HT1080 (cell line): ENCODE data around the gene INKA2. TPM values are rescaled to one million over a fixed set of nuclear protein-coding genes. Genes with fewer than 3 reads are reported as not detected.

Experiments used
- DNase-seq: peaks from one replicate; pipeline ENCODE4 v3.0.0-alpha.2; 2015; ENCODE audit warnings: low read depth
- polyA plus RNA-seq, 2 experiments: library from polyadenylated mRNA; depleted of rRNA; stranded (reverse); fragments of >200 nt; gene quantifications; 2 replicates each; pipeline ENCODE4 v1.2.3, GENCODE V29; 2015
- total RNA-seq: library from RNA; depleted of rRNA; stranded (reverse); fragments of >200 nt; shearing (Covaris generic); gene quantifications from 2 replicates; pipeline ENCODE4 v1.2.3, GENCODE V29; 2014; rRNA removed

INKA2 gene
- total RNA-seq: 0.73 and 4.2 TPM in 2 replicates
- polyA plus RNA-seq (2015; cell fraction: cytosol; rRNA removed): 1.7 and 1.9 TPM in 2 replicates
- polyA plus RNA-seq (2015; cell fraction: nucleus; rRNA removed): 2.6 and 2.7 TPM in 2 replicates

DNA sequence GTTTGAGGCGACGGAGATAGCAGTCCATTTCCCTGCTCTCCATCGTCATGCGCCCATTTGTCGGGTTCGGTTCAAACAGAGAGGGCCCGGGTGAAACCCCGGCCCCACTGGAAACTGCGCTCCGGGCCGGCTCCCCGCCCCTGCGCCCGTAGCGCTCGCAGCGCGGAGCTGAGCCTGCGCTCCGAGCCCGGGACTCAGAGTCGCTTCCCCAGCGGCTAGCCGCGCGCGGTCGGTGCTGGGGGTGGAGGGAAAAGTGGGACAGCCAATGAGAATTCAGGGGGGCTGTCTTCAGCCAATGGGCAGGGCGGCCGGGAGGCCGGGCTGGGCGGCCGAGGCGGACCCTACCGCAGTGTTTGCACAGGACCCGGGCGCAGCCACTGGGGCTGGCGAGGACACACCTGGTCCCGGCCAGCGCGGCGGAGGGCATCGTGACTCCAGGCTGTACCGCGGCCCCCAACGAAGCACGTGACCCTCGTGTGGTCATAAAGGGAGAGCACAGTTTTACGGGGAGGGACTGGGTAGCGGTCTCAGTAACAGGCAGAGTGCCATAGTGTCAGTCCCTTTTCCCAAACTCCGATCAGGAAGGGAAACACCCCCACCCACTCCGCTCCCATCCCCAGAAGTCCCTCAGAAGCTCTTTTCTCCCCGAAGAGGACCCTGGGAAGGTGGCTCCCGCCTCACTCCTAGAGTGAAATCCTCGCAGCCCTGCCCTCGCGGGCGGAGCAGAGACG lies at the start of gene INKA2:
TSS of gene INKA2 (minus strand) at position 202 of the 731 bp plus-strand sequence. CDS start at position 49, 153 bp downstream.
- DNase-seq: peak; percentile 89

- no peak for DNase-seq
Observed at GRCh38 chr1:111786669-111787207, 47.5 kb upstream of the INKA2 start.

DNA sequence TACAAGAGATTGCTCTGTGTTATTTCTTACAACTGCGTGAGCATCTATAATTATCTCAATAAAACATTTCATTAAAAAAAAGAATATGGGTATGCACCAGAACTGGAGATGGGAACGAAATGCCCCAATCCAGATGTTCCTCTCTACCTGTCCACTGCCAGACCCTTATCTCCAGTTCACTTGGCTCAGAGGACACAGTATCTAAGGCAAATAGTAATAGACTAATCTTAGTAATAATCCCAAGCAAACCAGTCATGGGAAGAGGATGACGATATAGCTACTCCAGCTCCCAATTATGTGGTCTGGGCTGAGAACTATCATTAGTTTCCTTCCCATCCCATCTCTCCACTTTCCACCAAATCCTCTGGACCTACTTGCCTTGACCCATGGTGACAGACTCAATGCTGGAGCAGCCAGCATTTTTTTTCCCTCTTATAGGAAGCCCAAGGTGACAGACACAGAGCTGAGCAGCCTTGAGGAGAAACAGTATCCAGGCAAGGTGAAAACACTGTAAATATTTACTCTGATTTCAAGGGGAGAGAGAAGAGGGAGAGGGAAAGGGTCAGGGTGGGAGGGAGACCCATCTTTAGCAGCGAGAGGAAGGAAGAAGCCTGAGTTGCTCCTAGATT lies 45.2 kb upstream of the INKA2 start:
- DNase-seq: no peak

DNA sequence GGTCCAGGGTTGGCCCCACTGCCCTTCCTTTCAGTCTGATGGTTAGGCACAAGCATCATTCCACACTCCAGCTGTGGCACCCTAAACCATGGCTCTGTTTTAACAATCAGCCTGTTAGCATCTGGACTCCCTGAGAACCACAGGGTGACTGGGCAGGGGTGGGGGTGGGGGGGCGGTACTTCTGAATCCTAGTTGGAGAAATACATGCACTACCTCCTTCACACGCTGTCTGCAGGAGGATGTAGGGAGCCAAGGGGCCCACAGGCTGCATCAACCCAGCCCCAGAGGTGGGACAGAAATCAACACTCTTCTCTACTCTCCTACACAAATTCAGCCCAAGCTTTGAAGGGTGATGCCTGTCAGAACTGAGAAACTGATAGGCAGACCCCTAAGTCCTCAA lies 40.4 kb upstream of the INKA2 start:
- DNase-seq: no peak

GRCh38 chr1:111778541-111779051 lies 39.4 kb upstream of the INKA2 start:
- DNase-seq: peak; percentile 16

DNA sequence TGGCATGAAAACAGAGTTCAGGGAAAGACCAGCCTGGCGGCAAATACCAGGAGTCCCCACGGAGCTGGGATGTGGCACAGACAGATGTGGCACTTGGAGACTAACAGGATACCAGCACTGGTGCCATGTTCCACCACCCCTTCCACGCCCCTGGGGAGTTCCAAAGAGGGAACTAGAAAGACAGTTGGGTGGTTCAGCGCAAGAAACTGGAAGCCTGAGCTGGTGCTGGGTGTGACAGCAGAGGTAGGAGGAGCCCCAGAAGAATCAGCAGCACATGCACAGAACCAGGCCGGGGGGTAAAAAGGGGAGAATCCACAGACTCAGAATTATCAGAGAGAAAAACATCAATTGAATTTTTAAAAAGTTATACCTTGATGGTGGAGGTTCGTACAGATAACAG lies 38.9 kb upstream of the INKA2 start:
- no peak for DNase-seq

DNA sequence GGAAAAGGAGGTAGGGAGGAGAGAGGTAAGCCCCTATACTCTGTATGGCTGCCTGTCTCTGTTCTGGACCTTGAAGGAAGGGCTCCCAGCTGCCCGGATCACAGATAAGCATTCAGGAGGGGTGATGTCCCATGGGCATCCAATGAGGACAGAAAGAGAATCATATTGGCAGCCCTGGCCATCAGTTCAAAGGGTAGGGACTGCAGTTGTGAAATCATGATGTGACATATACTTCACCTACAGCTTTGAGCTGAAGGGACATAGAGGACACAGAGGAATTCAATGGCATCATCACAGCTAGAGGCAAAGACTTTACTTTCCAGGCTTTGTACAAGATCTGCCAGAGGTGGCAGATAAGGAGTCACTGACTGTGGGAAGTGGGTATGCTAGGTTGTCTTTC lies 38.1 kb upstream of the INKA2 start:
- no peak for DNase-seq

DNA sequence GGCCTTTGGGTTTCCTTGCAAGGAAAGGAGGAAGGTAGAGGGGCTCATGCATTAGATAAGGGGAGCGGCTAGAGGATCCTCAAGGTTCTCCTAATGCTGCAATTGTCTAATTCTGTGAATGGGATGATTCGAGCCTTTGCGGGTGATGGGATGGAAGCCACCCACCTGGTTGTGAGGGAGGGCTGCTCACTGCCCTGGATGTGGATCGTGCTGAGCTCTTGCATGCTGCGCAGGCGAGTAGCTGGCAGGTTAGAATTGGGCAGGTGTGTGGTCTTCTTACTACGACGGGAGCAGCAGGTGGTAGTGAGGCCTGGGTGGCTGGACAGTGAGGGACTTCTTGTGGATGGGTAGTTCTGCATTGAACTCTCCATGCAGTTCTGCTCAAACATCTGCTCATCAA lies 37.7 kb upstream of the INKA2 start:
- DNase-seq: no peak

DNA sequence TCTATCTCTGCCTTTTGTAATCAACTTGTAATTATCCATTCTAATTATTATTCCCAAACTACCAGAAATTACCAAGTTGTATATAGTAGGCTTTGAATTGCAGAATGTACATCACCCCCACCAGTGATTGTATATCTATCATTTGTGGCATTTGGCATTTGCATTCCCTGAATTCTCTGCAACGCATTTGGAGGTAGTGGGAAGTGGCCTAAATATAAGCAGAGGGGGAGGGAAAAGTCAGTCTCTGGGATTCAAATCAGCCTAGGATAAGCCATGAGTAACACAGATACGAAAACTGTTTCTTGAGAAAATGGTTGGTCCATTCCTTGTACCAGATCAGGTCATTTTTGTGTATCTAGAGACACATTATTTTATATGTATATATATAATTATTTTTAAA lies 37.2 kb upstream of the INKA2 start:
- no peak for DNase-seq

DNA sequence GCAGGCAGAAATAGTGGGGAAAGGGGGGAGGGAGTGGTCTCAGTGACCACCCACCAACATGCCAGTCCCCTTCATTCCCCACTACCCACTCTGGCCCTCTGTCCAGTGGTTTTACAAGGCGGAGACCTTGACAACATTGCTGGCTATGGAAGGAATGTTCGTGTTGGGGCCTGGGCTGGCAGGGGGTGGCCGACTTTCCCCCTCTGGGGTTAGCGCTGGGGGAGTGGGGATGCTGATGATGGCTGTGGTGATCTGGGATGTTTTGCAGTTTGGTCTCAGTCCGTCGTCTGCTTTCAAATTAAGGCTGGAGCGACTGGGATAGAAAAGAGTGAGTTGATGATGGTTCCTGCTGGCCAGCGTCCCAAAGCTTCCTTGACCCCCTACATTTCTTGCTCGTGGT lies 36.8 kb upstream of the INKA2 start:
- DNase-seq: no peak

DNA sequence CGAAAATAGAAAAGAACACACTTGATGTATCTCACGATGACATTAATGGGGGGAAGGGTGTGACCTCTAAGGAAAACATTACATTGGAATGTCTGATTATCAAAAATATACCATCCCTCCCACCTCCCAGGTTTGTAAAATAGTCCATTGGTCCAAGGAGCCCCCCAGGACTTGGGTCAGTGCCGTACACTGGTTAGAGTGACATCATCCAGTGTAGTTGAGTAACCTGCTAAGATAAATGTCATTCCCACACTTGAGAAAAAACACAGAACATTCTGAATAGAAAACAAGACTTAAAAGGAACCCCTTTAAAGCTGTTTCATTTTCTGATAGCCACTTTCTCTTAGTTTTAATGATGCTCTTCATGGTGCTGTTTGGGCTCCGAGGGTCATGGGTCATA lies 31.7 kb upstream of the INKA2 start:
- no peak for DNase-seq

DNA sequence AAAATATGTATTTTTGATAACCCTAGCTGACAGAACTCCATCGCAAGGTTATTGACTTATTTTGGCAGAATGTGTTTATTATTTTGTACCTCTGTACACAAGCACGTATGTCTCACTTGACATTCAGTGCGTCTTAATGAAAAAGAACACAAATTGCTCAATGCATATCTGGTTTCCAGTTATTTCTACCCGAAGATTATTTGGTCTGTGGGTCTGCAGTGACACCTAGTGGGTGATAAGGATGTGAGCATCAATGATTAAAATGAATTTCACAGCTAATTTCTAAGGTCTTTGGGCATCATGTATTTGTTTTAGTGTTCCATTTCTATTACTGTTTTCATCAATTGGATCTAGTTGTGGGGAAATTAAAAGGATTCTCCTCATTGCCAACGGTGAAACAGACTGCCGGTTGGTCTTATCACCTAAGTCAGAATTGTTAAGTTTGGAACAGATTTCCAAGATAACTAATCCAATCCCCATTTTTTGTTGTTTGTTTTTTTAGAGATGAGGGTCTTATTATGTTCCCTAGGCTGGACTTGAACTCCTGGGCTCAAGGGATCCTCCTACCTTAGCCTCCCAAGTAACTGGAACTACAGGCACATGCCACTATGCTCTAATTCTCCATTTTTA lies 30.4 kb upstream of the INKA2 start:
- no peak for DNase-seq

- no peak for DNase-seq
Observed at GRCh38 chr1:111768625-111769024, 29.4 kb upstream of the INKA2 start.

- no peak for DNase-seq
Observed at GRCh38 chr1:111768023-111768422, 28.8 kb upstream of the INKA2 start.

DNA sequence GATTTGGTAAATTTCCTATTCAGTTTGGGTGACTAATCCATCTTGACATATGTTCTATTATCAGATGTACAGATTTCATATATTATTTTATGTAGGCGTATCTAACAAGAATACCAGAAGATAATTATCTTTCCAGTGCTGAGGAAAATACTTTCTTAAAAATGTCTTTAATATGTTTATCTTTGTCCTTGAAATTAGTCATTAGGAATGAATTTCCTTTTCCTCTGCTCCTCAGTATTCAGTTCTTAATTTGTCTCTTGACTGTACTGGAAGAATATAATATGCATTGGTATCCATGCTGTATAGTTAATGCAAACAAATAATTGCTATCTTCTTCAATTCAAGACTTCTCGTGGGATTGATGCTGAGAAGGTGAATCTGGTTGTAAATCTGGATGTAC lies 23.1 kb upstream of the INKA2 start:
- no peak for DNase-seq

- DNase-seq: no peak
Observed at GRCh38 chr1:111761717-111762116, 22.5 kb upstream of the INKA2 start.

DNA sequence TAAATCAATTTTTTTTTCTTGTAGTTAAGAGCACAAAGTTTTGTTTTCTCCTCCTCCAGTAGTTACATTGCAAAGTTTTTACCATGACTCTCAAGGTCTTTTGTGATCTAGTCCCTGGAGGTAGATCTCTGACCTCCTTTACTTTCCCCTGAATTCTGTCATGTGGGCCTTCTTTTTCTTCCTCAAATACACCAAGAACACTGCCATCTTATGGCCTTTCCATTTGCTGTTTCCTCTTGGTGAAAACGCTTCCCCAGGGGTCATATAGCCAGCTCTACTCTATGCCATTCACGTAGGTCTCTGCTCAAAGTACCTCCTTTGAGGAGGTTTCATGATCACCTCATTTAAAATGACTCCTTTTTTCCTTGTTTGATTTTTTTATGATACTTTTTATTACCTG lies 19.2 kb upstream of the INKA2 start:
- DNase-seq: no peak

DNA sequence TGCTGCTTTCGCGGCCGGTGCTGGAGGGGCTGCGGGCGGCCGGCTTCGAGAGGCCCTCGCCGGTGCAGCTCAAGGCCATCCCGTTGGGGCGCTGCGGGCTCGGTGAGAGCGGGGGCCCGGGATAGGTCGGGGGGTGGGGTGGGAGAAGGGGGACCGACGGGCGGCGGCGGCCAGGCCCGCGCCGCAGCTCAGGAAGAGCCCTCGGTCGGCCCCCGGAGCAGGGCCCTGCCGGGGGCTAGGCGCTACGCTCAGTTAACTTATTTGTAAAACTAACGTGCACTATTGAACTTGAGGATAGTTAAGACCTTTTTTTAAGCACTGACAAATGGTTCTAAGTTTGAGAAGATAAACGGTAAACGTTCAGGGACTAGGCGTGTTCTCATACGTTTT lies 16.9 kb upstream of the INKA2 start:
- DNase-seq: no peak

DNA sequence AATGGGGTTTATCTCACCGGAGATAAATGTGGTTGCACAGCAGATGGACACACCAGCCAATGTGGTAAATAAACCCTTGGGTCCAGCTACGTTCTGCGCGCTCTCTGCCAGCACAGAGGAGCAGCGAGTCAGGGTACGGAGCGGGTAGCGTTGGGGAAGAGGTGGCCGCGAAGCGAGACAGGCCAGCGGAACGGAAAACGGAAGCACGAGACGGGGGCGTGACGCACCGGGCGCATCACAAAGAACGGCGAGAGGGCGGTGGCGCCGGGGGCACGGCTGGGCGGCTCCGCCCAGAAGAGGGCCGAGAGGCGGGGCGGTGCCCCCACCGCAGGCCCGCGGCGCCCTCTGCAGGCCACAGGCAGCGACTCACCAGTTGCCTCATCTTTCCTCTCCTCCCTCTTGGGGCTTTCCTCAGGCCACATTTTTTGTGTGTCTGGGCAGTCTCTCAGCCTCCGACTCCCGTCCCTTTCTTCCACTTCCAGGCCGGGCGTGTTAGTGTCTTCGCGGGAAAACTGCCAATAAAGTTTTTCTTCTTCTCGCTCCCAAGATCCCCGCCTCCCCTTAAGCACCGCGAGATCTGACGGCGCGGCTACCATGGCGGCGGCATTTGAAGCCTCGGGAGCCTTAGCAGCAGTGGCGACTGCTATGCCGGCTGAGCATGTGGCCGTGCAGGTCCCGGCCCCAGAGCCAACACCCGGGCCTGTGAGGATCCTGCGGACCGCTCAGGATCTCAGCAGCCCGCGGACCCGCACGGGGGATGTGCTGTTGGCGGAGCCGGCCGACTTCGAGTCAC lies 16.3 kb upstream of the INKA2 start, which contains the start of gene DDX20:
TSS of gene DDX20 (plus strand) at position 571 of the 793 bp plus-strand sequence. CDS start at position 595, 24 bp downstream.
- peak; percentile 95 for DNase-seq

DNA sequence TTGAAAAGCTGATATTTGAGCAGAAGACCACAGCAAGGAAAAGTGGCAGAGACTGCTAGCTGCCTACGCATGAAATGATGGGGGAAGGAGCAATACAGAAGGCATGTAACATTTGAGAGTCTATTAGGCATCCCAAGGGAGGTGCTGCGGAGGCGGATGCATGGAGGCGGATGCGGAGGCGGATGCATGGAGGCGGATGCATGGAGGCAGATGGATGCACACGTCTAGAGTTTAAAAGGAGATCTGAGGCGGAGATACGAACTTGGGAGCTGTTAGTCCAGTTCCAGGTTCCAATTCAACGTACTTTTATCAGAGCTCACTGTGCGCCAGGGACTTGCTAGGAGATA lies 15.8 kb upstream of the INKA2 start:
- peak; percentile 42 for DNase-seq

DNA sequence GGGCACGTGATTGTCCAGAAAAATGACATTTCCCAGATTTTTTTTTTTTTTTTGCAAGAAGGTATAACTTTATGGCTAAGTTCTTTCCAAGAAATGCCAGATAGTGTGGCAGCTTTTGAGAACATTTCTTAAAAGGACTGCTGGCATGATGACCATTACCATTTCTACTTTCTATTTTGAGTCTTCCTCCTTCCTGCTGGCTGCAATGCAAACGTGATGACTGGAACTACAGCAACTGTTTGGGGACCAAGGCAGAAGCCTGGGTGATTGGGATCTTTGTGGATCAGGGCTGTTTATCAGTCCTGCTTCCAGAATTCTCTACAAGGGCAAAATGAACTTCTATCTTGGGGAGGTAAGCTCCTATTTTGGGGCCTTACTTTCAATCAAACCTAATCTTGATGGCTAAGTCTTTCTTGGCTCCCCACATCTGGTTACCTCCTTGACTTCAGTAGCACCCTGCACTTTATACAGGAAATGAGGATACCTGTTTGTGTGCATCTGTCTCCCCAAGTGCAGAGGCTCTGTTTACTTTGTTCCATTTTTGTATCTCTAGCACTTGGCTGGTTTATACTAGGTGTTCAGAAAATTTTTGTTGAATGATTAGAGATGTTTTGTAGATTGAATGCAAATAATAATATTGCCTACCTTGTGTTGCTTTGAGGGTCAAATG lies 12.8 kb upstream of the INKA2 start:
- no peak for DNase-seq
